NCI-H524 treated with DMSO at 0.1 percent for 48 hours (cell line): ENCODE measurements around the gene PCYOX1L.
"Not testable (repeated sequence)": the region's sequence is repeated elsewhere in the genome, so short reads cannot be mapped to it uniquely, and the experiment has no call there.

Experiments
- DNase-seq: peaks from one replicate; lab custom pipeline; 2025; lab: John Stamatoyannopoulos, UW

PCYOX1L gene

GRCh38 chr5:149387081-149387631 lies 29.3 kb downstream of the PCYOX1L start:
- no peak for DNase-seq

DNA sequence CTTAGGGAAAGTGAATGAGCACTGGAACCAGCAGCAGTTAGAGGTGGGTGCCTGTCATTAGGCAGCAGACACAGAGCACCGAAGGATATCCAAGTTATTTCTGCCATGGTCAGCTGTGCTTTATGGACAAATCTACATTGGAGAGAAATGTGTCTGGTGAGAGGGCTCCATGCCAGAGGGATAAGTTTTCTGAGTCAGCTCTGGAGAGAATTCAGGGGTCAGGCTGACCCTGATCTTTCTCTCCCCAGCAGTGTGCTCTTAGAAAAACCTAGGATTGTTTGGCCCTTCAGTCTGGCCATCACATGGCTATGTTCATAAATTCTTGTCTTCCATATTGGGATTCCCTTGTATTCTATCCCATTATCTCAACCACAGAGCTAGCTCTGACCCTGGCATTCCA lies 30.1 kb downstream of the PCYOX1L start:
- DNase-seq = no peak

- DNase-seq = no peak
Measured at GRCh38 chr5:149388498-149389190, 30.8 kb downstream of the PCYOX1L start.

DNA sequence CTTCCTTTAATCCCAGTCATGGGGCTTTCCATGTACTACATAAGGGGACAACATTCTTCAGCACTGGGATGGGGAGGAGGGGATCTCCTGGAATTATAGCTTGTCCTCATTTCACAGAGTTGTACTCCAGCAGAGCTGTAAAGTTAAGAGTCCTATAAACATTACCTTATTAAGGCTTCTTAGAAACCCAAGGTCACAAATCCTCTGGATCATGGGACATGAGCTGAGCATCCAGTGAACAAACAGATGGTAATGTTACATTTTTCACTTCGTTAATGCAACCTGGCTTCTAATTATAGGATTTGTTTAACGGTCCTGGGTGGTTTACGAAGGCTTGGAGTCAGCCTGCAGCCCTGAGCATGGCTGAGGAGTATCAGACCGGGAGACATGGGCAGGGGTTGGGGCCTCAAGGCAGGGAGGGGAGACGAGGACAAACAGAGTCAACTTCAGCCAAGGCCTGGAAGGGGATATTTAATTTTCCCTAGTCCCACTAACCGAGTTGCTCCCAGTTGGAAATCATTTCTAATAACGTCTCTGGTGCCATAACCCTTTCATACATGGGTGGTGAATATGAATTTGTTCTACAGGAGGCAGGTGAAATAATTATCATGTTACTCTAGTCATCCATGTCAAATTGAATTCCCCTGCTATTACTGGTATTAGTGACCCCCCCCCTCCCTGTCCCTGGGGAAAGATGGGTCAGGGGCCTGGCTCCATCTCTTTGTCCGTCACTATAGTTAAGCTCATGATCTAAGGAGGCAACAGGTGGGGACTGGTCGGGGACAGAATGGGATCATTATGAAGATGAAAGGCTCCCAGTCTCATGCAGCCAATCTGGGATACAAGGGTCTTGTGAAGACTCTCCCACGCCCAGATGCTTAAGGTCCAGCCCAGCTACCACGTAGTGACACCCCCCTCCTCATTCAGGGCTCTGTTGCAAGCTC lies 32.0 kb downstream of the PCYOX1L start:
- DNase-seq = peak; percentile 14

DNA sequence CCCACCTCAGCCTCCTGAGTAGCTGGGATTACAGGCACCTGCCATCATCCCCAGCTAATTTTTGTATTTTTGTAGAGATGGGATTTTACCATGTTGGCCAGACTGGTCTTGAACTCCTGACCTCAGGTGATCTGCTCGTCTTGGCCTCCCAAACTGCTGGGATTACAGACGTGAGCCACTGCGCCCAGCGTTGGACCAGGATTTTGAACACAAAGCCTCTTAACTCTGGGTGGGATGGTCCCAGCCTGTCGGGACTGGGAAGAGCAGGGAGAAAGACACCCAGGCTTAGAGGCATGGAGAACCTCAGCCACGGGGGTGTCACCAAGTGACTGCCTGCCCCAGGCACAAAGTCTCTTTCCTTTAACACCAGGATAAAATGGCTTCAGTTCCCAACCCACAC lies 33.2 kb downstream of the PCYOX1L start:
- DNase-seq = not testable (repeated sequence)

DNA sequence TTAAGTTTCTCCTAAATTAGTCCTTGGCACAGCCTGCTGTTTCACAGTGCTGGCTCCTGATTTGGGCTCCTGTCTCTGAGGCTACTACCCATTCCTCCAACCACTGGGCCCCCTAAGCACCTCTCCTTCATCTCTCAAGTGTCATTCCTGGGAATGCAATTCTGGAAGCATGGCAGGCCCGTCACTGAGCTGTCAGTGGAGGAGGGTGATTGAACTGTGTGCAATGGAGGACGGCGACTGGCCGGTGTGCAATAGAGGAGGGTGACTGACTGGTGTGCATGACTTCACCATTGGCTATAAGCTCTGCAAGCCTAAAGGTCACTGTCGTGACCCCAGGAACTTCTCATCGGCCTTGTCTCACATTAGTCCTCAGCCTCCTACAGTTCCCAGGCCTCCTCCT lies 33.7 kb downstream of the PCYOX1L start:
- no peak for DNase-seq

DNA sequence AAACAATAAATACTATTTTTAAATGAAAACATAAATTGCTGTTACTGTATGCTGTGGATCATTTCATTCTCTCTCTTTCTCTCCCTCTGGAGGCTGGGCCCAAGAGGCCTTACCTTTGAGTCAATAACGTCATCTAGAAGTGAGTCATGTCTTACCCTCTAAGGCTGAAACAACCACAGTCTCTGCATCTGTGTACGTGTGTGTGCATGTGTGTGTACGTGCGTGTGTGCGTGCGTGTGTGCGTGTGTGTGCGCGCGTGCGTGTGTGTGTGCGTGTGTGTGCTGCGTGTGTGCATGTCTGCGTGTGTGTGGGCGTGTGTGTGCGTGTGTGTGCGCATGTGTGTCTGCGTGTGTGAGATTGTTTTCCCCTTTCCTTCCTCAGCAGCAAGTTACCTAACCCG lies 34.9 kb downstream of the PCYOX1L start:
- DNase-seq = no peak

GRCh38 chr5:149394996-149395395 lies 37.1 kb downstream of the PCYOX1L start:
- DNase-seq = not testable (repeated sequence)

DNA sequence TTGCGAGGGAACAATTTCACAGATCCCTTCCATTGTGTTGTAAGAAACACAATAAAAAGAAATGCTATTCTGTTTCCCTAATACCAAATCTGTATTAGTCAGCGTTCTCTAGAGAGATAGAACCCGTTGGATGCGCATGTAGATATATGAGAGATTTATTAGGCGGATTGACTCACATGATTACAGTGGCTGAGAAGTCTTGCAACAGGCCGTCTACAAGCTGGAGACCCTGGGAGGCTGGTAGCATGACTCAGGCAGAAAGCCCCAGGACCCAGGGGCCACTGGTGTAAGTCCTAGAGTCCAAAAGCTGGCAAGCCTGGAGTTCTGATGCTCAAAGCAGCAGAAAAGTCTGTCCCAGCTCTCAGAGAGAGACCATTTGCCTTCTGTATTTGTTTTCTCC lies 39.7 kb downstream of the PCYOX1L start:
- DNase-seq = no peak

DNA sequence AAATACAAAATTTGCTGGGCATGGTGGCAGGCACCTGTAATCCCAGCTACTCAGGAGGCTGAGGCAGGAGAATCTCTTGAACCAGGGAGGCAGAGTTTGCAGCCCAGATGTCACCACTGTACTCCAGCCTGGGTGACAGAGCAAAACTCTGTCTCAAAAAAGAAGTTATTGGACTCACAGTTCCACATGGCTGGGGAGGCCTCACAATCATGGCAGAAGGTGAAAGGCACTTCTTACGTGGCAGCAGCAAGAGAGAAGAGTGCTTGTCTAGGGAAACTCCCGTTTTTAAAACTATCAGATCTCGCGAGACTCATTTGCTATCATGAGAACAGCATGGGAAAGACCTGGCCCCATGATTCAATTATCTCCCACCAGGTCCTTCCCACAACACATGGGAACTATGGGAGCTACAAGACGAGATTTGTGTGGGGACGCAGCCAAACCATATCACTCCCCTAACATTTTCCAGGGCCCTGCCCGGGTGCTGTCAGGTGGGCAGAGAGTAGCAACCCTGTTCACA lies 41.0 kb downstream of the PCYOX1L start:
- DNase-seq = not testable (repeated sequence)

DNA sequence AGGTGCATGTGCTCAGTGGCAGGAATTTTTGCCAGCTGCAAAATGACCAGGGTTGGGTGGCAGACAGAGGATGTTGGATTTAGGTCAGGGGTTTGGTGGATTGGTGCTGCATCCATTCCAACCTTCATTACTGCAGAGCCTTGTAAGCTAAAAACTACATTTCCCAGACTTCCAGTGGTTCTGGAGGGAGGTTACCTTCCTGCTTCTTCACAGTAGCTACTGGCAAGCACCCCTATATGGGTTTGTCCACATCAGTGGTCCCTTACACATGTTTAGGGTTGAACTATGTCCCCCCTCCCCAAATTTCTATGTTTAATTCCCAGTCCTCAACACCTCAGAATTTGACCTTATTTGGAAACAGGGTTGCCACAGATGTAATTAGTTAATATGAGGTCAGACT lies 41.9 kb downstream of the PCYOX1L start:
- no peak for DNase-seq

- DNase-seq = no peak
Measured at GRCh38 chr5:149400304-149400703, 42.5 kb downstream of the PCYOX1L start.

- no peak for DNase-seq
Measured at GRCh38 chr5:149401051-149401450, 43.2 kb downstream of the PCYOX1L start.

DNA sequence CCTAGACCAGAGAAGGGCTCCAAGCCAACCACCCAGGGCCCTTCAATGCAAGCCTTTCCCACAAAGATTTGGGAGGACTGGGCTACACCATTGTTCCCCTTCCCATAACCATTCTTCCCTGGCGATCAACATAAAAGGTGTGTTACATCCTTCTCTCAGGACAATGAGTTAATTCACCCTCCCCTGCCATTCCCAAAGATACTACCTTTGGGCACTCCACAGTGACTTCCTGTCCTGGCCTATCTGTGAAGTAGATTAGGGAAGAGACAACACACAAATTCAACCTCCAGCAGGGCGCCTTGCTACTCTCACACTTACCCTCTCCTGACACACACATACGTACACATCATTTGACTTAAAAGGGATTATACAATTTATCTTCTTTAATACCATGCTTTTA lies 44.4 kb downstream of the PCYOX1L start:
- no peak for DNase-seq

- no peak for DNase-seq
Measured at GRCh38 chr5:149403923-149404745, 46.3 kb downstream of the PCYOX1L start.

DNA sequence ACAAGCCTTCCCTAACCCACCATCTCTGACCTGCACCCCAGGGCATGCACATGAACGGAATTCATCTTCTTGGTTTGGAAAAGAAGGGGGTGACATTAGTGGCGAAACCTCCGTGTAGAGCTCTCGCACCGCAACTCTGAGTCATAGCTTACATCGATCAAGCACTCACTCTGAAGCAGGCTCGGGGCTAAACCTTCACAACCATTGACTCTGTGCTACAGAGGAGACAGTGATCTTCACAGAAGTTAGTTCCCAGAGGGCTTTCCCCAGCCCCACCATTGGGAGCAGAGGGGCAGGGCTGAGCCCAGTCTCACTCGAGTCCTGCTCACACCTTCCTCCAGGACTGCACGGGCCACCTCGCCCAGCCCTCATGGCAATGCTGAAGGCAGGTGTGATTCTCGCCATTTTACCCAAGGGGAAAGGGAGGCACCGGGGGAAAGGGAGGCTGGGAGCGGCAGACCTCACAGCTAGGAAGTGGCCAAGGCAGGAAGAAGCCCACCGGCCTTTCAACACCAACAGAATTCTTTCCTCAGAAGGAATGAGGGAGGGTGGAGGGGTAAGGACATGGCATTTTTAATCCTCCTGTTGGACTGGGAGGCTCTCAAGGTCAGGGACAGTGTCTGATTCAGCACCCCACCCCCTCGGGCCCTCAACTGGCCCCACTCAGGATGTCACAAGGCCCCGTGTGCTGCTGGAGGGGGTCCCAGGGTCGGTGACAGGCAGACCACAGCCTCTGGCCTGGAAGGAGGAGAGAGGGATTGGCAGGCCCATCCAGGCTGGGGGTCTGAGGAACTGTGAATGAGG lies 47.1 kb downstream of the PCYOX1L start:
- no peak for DNase-seq

DNA sequence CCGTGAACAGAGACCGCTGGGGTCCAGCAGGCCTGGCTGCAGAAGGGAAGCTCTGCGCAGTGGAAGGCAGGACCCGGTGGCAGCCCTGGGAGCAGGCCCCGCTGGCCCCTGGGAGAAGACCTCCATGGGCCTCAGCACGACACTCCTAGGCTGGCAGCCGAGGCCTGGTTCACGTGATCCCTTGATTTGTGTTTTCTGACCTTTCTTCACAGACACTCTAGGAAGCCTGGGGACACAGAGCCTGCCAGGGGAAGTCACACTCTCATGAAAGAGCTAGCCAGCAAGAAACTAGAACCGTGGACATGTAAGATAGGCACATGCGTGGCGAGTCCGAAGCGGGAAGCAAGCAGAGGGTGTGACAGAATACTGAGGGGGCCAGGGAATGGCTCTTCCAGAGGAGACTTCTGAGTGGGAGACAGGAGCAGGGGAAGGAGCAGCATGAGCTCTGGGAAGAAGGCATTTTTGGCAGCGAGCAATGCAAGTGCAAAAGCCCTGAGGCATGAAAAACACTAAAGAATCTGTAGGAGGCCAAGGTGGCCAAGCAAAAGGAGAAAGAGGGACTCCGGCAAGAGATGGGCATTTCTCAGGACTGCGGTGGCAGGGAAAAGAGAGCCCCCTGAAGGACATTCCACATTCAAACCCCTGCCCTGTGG lies 47.8 kb downstream of the PCYOX1L start:
- DNase-seq = no peak

GRCh38 chr5:149406203-149406978 lies 48.5 kb downstream of the PCYOX1L start:
- no peak for DNase-seq

GRCh38 chr5:149406979-149407306 lies 49.1 kb downstream of the PCYOX1L start:
- DNase-seq = no peak
